HEK293T (cell line): ENCODE measurements around the gene RGS7.

Experiments
- SP1 ChIP-seq: fragments of 450-650 bp; IDR thresholded peaks from 2 replicates; pipeline ENCODE4 v1.6.1; 2017
- SUZ12 ChIP-seq: fragments of 450-650 bp; IDR thresholded peaks from 2 replicates; pipeline ENCODE4 v1.6.1; 2016; ENCODE audit warnings: mild to moderate bottlenecking
- ZNF384 ChIP-seq: fragments of 450-650 bp; IDR thresholded peaks from 2 replicates; pipeline ENCODE4 v1.6.1; 2016

DNA sequence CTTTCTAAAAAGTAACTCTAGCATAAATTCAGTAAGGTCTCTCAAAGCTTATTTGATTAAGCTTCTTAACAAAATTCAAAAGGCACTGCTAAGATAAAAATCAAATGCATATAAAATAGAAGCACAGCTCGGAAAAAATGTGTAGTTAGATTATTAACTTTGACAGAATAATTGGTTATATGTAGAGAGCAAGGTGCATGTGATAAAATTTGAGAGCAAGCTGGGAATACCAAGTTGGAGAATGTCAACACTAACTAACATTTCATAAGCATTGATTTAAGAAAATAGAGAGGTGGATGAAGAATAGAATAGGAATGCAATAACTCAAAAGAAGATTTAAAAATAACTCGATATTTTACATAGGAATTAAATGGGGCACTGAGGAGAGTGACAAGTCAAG, 540.5 kb downstream of the RGS7 start:
- no peak for TF ChIP-seq ZNF384
- no peak for TF ChIP-seq SUZ12
- TF ChIP-seq SP1: no peak
